HFF-Myc (cell line): ENCODE measurements around the gene ZSWIM1.

ENCODE experiments used
- DNase-seq: peaks from one replicate; pipeline ENCODE4 v3.0.0-alpha.2; 2011; ENCODE audit warnings: low read depth; ENCODE audit errors: extremely low read depth
- H3K4me3 ChIP-seq: replicated peaks from 2 replicates; pipeline ENCODE4 v1.5.1; 2011; ENCODE audit warnings: low read depth, mild to moderate bottlenecking, control low read depth, low read length
- TF ChIP-seq, protein P1 (sequence below): IDR thresholded peaks from 2 replicates; pipeline ENCODE4 v1.5.1; 2012; ENCODE audit warnings: mild to moderate bottlenecking, low read depth, low read length, control low read depth; ENCODE audit errors: missing control alignments

Gene ZSWIM1

DNA sequence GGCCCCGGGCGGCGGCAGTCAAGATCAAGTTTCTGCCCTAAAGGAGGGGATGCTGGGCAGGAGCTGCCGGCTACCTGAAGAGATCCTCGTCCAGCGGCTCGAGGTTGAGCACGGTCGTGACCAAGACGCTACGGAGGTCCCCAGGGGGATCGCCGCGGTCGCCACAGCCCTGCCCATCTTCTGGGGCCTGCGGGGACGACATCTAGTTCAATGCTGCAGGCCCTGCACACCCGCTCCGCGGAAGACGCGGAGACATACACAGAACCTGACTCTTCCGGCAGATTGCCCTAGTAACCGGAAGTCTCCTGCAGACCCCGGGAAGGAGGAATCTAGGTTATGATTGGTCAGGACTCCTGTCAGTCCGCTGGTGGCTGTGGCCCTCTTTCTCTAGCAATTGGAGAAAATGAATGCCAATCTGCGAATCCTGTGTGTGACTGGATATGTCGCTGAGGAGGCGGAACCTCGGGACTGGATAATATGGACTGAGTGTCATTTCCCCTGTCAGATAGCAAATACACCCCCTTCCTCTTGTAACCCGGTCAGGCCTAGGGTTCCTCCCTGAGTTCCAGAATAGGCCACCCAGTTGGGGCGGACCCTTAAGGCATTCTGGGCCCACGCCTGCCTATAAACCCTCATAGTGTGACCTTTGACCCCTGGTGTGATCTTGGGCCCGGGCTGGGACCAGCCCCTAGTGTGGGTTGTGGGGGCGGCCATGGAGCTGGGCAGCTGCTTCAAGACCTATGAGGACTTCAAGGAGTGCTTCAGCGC lies 23.7 kb upstream of the ZSWIM1 start, which contains the start of the genes ACOT8 and ZSWIM3:
Gene ACOT8 (minus strand): TSS at position 279 of the 768 bp plus-strand sequence. CDS start 77 bp downstream, at position 202.
Gene ZSWIM3 (plus strand): TSS at position 501 of the 768 bp plus-strand sequence. CDS start 212 bp downstream, at position 713.
- DNase-seq, result peak; percentile 100
- peak within 1 kb of the TSS; percentile 85 for H3K4me3 ChIP-seq
- TF ChIP-seq, protein P1, sequence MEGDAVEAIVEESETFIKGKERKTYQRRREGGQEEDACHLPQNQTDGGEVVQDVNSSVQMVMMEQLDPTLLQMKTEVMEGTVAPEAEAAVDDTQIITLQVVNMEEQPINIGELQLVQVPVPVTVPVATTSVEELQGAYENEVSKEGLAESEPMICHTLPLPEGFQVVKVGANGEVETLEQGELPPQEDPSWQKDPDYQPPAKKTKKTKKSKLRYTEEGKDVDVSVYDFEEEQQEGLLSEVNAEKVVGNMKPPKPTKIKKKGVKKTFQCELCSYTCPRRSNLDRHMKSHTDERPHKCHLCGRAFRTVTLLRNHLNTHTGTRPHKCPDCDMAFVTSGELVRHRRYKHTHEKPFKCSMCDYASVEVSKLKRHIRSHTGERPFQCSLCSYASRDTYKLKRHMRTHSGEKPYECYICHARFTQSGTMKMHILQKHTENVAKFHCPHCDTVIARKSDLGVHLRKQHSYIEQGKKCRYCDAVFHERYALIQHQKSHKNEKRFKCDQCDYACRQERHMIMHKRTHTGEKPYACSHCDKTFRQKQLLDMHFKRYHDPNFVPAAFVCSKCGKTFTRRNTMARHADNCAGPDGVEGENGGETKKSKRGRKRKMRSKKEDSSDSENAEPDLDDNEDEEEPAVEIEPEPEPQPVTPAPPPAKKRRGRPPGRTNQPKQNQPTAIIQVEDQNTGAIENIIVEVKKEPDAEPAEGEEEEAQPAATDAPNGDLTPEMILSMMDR, result no peak

DNA sequence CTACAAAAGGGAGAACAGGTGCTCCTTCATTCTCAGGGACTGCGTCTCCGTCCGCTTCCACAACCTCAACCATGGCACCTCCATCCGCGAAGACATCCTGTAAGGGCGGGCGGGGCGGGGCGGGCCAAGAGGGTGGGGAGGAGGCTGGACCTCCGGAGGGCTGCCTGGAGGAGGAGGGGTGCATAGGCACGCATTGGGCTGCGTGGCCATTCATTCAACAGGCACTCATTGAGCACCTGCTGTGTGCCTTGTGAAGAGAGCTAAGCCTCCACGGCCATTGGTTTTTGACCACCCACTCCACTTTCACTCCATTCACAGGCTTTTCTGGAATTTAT lies 23.2 kb upstream of the ZSWIM1 start:
- peak overlapping the region; percentile 85 for H3K4me3 ChIP-seq
- DNase-seq, result no peak
- TF ChIP-seq, protein P1, result no peak

GRCh38 chr20:45859916-45860315 lies 21.1 kb upstream of the ZSWIM1 start:
- TF ChIP-seq, protein P1, result no peak
- DNase-seq, result no peak
- H3K4me3 ChIP-seq, result no peak overlapping the region

DNA sequence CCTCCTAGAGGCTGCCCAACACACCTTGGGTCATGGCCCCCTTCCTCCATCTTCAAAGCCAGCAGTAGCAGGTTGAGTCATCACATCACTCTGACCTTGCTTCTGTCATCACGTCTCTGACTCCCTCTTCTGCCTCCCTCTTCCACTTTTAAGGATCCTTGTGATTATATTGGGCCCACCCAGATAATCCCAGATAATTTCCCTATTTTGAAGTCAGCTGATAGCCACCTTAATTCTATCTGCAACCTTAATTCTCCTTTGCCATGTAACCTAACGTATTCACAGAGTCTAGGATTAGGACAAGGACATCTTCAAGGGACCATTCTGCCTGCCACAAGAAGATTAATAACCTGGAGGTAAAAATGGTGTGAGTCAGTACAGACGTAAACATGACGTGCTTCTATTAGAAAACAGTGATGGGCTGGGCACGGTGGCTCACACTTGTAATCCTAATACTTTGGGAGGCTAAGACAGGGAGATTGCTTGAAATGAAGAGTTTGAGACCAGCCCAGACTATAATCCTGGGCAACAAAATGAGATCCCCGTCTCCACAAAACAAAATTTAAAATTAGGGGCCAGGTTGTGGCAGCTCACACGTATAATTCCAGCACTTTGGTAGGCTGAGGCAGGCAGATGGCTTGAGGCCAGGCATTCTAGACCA lies 20.3 kb upstream of the ZSWIM1 start:
- H3K4me3 ChIP-seq, result no peak overlapping the region
- TF ChIP-seq, protein P1, result no peak
- DNase-seq, result no peak

DNA sequence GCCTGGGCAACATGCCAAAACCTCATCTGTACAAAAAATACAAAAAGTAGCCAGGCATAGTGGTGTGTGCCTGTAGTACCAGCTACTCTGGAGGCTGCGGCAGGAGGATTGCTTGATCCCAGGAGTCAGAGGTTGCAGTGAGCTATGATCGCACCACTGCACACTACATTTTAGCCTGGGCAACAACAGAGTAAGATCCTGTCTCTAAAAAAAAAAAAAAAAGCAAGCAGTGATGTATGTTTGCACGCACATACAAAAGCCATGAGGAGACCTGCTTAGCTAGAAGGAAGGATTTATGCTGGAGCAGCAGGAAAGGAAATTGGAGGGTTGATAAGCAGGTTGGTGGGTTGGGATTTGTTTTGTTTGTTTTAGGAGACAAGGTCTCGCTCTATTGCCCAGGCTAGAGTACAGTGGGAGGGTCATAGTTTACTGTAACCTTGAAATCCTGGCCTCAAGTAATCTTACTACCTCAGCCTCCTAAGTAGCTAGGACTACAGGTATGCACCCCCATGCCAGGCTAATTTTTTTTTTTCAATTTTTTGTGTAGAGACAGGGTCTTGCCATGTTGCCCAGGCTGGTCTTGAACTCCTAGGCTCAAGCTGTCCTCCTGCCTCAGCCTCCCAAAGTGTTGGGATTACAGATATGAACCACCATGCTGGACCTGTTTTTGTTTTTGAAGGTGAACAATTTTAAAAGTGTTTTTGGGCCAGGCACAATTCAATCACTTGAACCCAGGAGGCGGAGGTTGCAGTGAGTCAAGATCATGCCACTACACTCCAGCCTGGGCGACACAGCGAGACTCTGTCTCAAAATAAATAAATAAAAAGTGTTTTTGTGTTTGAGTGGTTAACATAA lies 19.6 kb upstream of the ZSWIM1 start:
- TF ChIP-seq, protein P1, result no peak
- no peak for DNase-seq
- H3K4me3 ChIP-seq, result no peak overlapping the region

- H3K4me3 ChIP-seq, result no peak overlapping the region
- DNase-seq, result no peak
- TF ChIP-seq, protein P1, result no peak
Measured at GRCh38 chr20:45863543-45864470, 17.2 kb upstream of the ZSWIM1 start.
